ENCODE measurements around the gene RAPGEF2.

GRCh38 chr4:159178151-159178546 is 75.3 kb downstream of the RAPGEF2 start:
- TF ChIP-seq CTCF (IDR thresholded peaks at IDR 0.05) (no peak), POLR2A (IDR thresholded peaks at IDR 0.05) (no peak)

Measured in thyroid gland (tissue), 4 donors.